Measurements from ENCODE around the gene TBRG4. TPM values are rescaled to one million over a fixed set of nuclear protein-coding genes. Genes with fewer than 3 reads are reported as not detected.

The TBRG4 gene
- total and polyA plus RNA-seq, 2 donors (not counting 3 experiments of a cell fraction or from before 2014, with no cell fraction given) = 43.7 to 56.7 TPM

DNA sequence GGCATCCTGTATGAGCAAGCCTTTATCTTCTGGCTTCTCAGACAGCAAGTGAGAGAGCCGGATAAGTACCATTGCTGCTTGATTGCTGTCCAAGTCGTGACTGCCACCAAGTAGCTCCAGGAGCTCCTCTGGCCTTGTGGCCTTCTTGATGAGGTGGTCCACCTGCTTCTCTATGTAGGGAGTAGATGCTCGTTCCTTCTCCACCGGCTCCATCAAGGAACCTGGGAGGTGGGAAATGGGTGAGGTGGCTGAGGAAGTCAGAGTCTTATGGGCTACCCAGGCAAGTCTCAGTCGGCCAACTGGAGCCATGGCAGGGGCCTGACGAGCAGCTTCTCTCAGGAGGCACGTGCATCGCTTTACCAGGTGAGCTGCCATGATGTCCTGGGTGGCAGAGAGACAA lies 2.6 kb downstream of the TBRG4 start:
- Histone ChIP-seq H3K27me3 (ENCODE audit: control insufficient read depth in 2 of 2, insufficient read depth in 2 of 2, low read length in 2 of 2) (peaks cover 0 to 9% of the 10 kb centered on the region in 2 experiments), H3K9ac (replicated peaks; ENCODE audit: extremely low read depth, insufficient read depth, low read length) (no peak overlapping the region), H3K4me2 (ENCODE audit: insufficient read depth, low read length) (no peak overlapping the region), H3K9me3 (replicated peaks; ENCODE audit: control insufficient read depth, insufficient read depth, low read length) (no peaks in the 10 kb centered on the region), H3K4me3 (replicated peaks in 1 of 3; ENCODE audit: insufficient read depth in 1 of 3, low read depth in 1 of 3, low read length in 3 of 3) (no peak overlapping the region), H3K9me1 (replicated peaks; ENCODE audit: control insufficient read depth, extremely low read depth, insufficient read depth, low read length) (no peaks in the 10 kb centered on the region), H4K20me1 (replicated peaks; ENCODE audit: control insufficient read depth, extremely low read depth, insufficient read depth, low read length) (no peaks in the 10 kb centered on the region), H3K4me1 (ENCODE audit: control insufficient read depth, extremely low read depth, insufficient read depth, low read length) (peaks cover 8% of the 10 kb centered on the region), H3K36me3 (ENCODE audit: control insufficient read depth in 2 of 2, extremely low read depth in 1 of 2, insufficient read depth in 2 of 2, low read length in 2 of 2) (peaks cover 15 to 38% of the 10 kb centered on the region in 2 experiments), H3K27ac (ENCODE audit: insufficient read depth, low read depth, low read length) (no peak overlapping the region), H3K79me2 (ENCODE audit: control insufficient read depth, insufficient read depth, low read length) (peaks cover 40% of the 10 kb centered on the region), H2AFZ (ENCODE audit: low read depth, low read length) (no peak overlapping the region)
- no peak for FAIRE-seq
- dilution Hi-C loops (cut with MboI; ENCODE audit: extremely low pct_ligation_motif_present, low sequenced_read_pairs) = no loop called here
- intact Hi-C loops (cut with micrococcal nuclease) = no loop called here
- TF ChIP-seq, protein P1, sequence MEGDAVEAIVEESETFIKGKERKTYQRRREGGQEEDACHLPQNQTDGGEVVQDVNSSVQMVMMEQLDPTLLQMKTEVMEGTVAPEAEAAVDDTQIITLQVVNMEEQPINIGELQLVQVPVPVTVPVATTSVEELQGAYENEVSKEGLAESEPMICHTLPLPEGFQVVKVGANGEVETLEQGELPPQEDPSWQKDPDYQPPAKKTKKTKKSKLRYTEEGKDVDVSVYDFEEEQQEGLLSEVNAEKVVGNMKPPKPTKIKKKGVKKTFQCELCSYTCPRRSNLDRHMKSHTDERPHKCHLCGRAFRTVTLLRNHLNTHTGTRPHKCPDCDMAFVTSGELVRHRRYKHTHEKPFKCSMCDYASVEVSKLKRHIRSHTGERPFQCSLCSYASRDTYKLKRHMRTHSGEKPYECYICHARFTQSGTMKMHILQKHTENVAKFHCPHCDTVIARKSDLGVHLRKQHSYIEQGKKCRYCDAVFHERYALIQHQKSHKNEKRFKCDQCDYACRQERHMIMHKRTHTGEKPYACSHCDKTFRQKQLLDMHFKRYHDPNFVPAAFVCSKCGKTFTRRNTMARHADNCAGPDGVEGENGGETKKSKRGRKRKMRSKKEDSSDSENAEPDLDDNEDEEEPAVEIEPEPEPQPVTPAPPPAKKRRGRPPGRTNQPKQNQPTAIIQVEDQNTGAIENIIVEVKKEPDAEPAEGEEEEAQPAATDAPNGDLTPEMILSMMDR (IDR thresholded peaks at IDR 0.05; ENCODE audit: extremely low read depth in 1 of 2, insufficient read depth in 1 of 2, low read depth in 1 of 2, low read length in 2 of 2) = no peak
- TF ChIP-seq EZH2 (IDR thresholded peaks at IDR 0.05; ENCODE audit: borderline replicate concordance, low read depth, low read length, severe bottlenecking) (no peak), FOS (IDR thresholded peaks at IDR 0.05; ENCODE audit: borderline replicate concordance, insufficient read depth, low read length) (no peak), MYC (IDR thresholded peaks at IDR 0.05; ENCODE audit: low read depth, low read length) (no peak), POLR2A (IDR thresholded peaks at IDR 0.05; ENCODE audit: low read depth, low read length) (no peak), POLR2AphosphoS5 (IDR thresholded peaks at IDR 0.05; ENCODE audit: insufficient read depth, low read depth, low read length) (no peak), GATA2 (IDR thresholded peaks at IDR 0.05; ENCODE audit: insufficient read depth, insufficient read length, low read depth, low read length) (no peak), JUN (IDR thresholded peaks at IDR 0.05; ENCODE audit: borderline replicate concordance, insufficient read depth, insufficient read length, low read depth) (no peak)
- no TSS peak for BruUV-seq (replicated peaks)
- ChIA-PET POLR2A (no interaction called here), CTCF (no interaction called here)
- no peak for DNase-seq (ENCODE audit: low read depth, low spot score)
